NCI-H226 (cell line): ENCODE measurements around the gene CERCAM.
"Not testable (repeated sequence)": the region's sequence is repeated elsewhere in the genome, so short reads cannot be mapped to it uniquely, and the experiment has no call there.

Experiments
- DNase-seq: peaks from one replicate; pipeline ENCODE4 v3.0.0-alpha.2; 2015

Gene CERCAM

DNA sequence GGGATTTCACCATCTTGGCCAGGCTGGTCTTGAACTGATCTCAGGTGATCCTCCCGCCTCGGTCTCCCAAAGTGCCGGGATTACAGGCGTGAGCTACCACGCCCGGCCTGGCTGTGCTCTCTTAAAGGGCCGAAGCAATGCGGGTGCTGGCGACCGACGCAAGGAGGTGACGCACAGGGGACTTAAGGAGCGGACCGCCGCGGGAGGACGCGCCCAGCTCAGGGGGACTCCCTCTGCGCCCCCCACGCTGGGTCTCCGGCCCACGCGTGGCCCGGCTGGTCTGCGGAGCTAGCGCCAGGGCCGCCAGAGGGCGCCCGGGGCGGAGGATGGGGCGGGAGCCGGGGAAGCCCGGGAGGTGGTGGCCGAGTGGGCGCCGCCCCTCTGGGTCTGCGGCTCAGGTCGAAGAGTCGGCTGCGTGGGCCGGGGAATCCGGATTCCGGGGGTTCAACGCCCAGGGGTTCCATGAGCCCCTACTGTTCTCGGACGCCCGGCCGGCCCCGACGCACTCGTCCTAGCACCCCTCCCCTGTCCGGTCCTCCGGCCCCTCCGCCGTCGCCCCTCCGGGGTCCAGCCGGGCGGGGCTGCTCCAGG is 502 bp upstream of the CERCAM start:
- DNase-seq = peak; percentile 60

DNA sequence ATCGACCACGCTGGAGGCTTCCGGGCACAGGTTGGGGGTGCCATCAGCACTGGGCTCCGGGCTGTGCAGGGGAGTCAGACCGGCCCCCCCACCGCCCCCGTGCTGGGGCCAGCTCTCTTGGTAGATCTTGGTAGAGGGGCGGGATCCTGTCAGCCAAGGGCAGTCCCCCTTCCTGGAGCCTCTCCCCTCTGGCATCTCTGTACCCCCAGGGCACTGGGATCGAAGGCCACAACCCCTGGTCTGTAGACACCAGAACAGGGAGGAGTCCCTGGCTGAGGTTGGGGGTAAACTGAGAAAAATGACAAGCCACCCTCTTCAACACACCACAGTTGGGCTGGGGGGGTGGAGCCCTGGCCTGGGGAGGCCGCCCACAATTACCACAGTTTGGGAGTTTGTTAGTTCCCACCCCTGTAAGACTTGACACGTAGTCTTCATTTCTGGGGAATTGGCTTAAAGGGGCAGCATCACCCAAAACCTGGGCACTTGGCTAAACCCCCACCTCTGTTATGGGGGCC is 882 bp downstream of the CERCAM start:
- no peak for DNase-seq

DNA sequence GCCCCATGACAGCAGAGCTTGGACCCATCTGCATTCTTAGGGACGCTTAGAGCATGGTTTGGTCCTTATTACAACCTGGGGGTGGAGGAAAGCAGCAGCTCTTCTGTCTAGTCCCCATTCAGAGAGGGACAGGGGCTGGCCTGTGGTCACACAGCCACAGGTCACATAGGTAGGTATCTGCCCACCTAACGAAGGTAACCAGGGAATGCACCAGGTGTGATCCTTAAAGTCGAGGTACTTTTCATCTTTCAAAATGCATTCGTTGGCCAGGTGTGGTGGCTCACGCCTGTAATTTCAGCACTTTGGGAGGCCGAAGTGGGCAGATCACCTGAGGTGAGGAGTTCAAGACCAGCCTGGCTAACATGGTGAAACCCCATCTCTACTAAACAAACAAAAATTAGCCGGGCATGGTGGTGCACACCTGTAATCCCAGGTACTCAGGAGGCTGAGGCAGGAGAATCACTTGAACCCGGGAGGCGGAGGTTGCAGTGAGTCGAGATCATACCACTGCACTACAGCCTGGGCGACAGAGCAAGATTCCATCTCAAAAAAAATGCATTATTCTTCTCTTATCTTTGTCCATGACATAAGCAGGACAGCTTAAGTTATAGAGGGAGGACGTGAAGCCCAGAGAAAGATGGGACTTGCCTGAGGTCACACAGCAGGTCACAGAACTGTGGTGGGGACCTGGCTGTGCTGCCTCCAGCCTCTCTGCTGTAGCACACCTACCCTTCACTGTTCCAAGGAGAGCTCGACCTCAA is 1.5 kb downstream of the CERCAM start:
- not testable (repeated sequence) for DNase-seq

DNA sequence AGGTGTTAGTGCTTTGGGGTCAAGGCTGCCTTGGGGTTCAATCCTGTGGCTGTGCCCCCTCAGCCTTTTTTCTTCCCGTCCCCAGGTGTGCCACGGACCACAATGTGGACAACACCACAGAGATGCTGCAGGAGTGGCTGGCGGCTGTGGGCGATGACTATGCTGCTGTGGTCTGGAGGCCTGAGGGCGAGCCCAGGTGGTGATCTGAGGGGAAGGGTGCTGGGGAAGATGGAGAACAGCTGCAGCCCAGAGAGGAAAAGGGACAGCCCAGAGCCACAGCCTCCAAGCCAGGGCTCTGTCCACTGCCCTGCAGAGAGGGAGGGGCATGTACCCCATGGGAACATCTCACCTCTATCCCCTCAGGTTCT is 2.1 kb downstream of the CERCAM start:
- DNase-seq = no peak

DNA sequence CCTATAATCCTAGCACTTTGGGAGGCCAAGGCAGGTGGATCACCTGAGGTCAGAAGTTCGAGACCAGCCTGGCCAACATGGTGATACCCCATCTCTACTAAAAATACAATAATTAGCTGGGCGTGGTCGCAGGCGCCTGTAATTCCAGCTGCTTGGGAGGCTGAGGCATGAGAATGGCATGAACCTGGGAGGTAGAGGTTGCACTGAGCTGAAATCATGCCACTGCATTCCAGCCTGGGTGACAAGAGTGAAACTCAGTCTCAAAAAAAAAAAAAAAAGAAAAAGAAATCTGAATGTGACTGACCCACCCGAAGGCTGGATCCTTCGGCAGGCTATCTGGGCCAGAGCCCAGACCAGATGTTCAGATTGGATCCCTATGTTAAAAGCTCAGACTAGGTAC is 2.7 kb downstream of the CERCAM start:
- DNase-seq = not testable (repeated sequence)

DNA sequence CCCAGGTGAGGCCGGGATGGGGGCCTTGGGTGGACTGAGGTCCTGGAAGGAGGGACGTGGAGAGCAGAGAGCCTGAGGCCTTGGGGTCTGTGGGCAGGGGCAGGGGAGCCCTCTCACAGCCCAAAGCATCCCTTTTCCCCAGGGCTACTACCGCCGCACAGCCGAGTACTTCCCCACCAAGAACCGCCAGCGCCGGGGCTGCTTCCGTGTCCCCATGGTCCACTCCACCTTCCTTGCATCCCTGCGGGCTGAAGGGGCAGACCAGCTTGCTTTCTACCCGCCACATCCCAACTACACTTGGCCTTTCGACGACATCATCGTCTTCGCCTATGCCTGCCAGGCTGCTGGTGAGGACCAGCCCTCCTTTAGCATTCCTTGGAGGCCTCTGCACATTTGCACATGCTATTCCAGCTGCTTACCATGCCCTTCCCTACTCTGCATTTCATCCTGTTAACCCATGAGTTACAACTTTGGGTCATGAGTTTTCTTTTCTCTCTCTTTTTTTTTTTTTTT is 3.7 kb downstream of the CERCAM start:
- no peak for DNase-seq

DNA sequence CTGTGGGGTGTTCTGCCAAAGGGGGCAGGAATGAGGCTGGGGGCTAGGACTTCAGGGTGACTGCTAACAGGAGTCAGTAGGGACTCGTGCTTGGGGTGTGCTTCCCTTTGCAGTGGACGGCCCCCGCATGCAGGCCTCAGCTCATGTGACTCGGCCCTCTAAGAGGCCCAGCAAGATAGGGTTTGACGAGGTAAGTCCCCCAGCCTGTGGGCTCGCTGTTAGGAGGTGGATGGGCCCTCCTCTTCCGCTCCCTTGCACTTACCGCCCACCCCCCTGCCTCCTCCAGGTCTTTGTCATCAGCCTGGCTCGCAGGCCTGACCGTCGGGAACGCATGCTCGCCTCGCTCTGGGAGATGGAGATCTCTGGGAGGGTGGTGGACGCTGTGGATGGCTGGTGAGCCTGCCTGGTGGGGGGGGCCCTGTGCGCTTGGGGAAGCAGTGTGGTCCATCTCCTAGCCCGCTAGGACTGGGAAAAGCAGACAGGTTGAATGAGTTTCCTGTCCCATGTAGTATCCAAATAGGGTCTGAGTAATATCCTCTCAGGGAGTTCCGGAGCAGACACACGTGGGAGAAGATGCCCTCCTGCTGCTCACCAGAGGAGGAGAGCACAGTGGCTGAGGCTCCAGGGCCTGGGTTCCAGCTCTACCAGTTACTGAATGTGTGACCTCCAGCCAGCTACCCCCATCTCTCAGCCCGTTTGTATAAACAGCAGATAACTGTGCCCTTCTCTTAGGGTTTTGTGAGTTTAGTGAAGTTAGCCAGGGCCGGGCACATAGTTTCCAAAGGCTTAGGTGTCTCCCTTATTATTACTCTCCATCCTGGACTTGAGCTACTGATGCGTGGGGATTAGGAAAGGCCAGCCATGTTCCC is 8.2 kb downstream of the CERCAM start:
- DNase-seq = no peak

DNA sequence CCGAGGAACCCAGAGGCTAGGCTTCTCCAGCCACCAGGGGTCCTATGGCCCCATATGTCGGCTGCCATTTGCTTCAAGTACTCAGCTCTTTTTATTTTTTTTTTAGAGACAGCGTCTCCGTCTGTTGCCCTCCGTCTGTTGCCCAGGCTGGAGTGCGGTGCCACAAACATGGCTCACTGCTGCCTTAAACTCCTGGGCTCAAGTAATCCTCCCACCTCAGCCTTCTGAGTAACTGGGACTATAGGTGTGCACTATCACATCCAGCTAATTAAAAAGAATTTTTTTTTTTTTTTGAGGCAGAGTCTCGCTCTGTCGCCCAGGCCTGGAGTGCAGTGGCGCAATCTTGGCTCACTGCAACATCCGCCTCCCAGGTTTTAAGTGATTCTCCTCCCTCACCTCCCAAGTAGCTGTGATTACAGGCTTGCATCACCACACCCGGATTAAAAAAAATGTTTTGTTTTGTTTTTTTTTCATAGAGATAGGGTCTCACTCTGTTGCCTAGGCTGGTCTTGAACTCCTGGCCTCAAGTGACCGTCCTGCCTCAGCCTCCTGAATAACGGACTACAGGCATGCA is 8.9 kb downstream of the CERCAM start:
- no peak for DNase-seq

DNA sequence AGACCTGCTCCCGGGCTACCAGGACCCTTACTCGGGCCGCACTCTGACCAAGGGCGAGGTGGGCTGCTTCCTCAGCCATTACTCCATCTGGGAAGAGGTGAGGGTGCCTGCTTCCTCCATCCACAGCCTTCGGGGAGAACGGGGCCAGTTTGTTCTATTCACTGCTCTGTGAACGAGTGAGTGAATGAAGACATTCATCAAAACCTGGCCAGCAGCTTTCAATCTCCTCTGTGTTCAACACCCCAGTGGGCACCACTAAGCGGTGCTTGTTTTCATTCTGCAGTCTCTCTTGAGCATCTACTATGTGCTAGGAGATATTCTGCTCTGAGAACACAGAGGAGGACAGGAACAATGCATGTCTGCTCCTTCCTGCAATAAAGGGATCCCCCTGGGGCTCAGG is 10.6 kb downstream of the CERCAM start:
- DNase-seq = no peak

DNA sequence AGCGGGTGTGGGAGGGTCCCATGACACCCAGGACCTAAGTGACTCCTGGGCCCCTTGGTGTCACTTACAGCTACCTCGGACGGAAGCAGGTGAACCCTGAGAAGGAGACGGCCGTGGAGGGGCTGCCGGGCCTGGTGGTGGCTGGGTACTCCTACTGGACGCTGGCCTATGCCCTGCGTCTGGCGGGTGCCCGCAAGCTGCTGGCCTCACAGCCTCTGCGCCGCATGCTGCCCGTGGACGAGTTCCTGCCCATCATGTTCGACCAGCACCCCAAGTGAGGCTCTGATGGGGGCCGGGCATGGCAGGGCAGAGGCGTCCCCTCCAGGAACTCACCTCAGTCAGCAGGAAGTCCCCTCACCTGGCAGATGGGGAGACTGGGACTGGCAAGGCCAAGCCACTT is 13.7 kb downstream of the CERCAM start:
- no peak for DNase-seq

DNA sequence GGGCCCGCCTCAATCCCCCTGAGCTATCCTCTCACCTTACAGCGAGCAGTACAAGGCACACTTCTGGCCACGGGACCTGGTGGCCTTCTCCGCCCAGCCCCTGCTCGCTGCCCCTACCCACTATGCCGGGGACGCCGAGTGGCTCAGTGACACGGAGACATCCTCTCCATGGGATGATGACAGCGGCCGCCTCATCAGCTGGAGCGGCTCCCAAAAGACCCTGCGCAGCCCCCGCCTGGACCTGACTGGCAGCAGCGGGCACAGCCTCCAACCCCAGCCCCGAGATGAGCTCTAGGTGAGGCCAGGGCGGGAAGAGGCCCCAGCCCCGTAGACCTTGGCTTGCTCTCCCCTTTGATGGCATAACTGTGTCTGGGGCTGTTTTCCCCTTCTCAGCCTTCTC is 15.0 kb downstream of the CERCAM start:
- no peak for DNase-seq

DNA sequence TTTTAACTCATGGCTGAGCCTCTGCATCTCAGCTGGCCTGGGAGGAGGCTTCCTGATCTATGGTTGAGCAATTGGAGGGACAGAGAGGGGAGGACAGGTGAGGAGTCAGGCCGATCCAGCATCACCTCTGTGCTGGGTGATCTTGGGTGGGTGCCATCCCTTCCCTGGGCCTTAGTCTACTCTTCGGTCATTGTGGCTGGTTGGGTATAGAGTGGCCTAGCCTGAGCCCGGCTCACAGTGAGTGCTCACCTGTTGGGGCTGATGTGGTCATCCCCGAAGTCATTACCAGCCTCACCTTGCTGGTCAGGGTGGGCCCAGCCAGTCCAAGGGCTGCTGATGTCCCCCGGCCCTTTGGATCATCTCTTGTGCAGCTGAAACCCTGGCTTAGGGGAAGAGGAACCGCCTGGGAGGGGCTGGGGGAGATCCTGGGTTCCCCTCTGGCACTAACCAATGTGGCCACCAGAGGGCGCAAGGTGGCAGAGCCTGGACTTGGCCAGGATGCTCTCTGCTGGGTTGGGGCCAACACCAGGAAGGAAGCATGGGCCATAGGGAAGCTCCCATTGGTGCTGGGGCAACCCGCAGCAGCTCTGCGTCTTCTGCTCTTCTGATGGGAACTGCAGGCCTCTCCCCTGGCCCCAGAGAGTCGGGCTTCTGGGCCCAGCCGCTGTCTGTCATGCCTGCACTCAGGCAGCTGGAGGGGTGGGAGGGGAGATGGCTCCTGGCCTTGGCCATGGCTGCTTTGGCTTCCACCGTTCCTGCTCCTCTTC is 17.9 kb downstream of the CERCAM start:
- peak; percentile 69 for DNase-seq

DNA sequence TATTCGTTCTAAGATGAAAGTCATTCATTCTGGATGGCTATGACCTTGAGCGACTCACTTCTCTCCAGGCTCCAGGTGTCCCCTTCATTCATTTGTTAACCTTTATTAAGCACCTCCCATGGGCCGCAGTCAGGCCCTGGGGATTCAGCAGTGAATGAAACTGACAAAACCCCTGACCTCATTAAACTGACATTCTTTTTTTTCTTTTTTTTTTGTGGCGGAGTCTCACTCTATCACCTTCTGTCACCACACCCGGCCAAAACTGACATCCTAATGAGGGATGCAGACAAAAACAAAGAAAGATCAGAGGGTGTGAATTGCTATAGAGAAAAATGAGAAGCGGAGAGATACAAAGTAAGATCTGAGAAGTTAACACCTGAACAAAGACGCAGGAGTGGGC is 18.6 kb downstream of the CERCAM start:
- DNase-seq = no peak

DNA sequence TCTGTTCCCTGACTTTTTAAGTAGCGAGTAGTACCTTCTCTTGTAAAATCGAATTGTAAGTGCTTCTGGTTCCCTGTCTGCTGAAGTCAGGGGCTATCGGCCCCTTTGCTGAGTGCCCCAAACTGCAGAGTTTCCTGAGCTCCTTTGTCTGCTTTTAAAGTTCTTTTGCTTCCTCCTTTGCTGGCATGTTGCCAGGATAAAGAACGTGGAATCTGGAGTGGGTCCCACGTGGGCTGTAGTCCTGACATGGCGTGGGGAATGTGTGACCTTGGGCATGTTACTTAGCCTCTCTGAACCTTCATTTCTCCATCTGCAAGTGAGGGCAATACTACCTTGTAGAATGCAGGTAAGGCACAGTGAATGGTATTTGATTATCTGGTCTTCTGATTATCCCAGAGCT is 21.5 kb downstream of the CERCAM start:
- no peak for DNase-seq

DNA sequence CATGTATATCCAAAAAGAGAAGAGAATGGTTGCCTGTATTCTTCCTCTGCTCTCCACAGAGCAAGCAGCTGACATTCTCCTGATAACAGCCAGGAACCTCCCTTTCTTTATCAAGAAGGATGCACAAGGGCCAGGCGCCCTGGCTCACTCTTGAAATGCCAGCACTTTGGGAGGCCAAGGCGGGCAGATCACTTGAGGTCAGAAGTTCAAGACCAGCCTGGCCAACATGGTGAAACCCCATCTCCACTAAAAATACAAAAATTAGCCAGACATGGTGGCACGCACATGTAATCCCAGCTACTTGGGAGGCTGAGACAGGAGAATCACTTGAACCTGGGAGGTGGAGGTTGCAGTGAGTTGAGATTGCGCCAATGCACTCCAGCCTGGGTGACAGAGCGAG is 25.8 kb downstream of the CERCAM start:
- not testable (repeated sequence) for DNase-seq

DNA sequence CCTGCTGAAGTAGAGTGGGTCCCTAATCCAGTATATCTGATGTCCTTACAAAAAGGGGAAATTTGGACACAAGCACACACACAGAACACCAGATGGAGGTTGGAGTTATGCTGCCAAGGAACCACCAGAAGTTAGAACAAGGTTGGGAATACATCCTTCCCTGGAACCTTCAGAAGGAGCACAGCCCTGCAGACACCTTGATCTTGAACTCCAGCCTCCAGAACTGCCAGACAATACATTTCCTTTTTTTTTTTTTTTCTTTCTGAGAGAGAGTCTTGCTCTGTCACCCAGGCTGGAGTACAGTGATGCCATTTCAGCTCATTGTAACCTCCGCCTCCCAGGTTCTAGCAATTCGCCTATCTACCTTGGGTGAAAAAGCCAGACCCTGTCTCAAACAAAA is 28.1 kb downstream of the CERCAM start:
- DNase-seq = no peak

DNA sequence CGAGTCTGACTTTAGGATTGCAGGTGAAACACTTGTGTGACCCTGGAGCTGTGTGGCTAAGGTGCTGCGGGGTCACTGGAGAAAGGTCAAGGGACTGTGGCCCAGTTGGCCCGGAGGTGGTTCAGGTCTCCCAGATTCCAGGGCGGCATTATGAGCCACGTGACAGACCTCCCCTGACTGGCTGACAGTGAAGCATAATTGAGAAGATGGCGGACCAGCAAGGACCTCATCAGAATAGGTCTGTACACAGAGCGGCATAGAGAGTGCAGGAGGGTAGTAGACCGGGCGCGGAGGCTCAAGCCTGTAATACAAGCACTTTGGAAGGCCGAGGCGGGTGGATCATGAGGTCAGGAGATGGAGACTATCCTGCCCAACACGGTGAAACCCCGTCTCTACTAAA is 34.3 kb downstream of the CERCAM start:
- DNase-seq = no peak

DNA sequence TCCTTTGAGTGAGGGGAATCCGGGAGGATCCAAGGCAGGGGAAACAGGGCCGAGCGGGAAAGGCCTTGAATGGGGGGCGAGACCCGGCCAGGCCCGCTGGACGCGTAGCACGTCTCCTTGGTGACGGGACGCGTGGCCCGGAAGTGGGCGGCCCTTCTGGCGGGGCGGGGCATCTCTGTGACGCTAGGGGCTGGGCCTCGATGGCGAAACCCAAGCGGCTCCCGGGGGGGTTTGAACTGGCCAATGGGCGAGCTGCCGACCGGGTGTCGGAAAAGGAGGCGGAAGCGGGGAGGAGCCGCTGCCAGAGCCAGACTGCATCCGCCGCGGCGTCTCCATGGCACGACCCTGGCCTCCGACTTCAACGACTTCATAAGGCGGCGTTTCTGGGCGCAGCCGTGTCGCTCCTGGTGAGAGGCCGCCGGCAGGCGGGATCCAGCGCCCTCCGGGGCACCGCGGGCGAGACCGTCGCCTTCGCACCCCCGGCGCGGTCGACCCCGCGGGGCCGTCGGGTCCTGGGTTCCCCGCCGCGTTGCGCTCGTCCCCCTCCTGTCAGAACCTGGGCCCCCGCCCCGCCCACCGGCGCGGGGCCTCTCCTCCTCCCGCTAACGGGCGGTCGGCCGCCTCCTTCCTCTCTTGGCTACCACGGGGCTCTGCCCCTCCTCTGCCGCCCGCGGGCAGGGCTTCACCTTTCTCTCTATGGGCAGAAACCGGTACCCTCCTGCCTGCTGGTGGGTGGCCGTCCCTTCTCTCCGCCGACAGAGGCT is 35.4 kb downstream of the CERCAM start, which contains the start of gene ODF2:
Gene ODF2 (plus strand): TSS at position 158 of the 764 bp plus-strand sequence. CDS start 86 bp downstream, at position 244.
- DNase-seq = peak; percentile 90

DNA sequence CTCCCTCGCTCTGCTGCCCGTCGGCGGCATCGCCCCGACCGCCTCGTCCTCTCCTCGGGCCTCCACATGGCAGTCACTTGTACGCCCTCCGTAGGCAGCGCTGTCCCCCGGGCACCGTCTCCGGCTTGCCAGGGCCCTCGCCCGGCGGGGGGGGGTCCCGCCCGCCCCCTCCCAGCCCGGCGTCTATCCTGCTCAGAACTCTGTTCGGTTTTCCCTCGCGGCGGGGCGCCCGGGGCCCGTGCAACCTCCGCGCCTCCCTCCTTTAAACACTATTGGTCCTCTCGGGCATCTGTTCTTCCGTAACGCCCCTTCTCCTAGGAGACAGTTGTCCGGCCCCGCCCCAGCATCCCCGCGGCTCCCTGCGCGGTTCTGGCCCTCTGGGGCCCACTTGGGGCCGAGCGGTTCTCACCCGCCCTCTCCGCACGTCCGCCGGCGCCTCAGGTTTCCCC is 36.0 kb downstream of the CERCAM start:
- DNase-seq = peak; percentile 69

DNA sequence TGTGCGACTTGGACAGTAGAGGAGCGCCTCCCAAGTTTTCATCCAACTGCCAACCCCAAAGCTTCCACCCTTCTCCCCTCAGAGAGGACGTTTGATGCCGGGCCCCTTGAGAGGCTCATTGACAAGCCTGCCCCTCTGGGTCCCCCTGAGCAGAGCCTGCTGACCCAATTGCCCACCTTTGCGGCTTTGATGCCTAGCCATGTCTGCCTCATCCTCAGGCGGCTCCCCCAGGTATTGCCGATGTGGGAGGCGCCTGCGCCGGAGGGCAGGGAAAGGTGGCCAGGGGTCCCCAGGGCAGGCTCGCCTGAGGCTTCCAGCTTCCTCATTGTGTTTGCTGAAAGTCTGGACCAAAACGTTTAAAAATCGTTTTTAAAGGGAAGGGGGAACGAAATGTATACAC is 36.5 kb downstream of the CERCAM start:
- DNase-seq = no peak

DNA sequence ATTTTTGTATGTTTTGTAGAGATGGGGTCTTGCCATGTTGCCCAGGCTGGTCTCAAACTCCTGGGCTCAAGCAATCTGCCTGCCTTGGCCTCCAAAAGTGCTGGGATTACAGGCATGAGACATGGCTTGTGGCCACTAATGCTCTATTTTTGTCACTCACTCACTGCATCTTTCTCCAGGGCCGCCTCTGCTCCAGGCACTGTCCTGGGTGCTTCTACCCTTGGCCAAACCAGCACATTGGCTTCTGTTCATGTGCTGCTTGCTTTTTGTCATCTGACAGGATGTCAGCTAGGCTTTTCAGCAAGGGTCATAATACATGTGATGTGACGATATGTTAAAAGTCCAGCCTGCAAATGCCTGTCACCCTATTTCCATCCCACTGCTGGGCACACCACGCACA is 38.4 kb downstream of the CERCAM start:
- DNase-seq = no peak
